PC-9 (cell line): ENCODE measurements around the gene ENPP6. TPM values are rescaled to one million over a fixed set of nuclear protein-coding genes. Genes with fewer than 3 reads are reported as not detected.

Source experiments
- BruUV-seq: library from RNA; stranded (reverse); fragments of 400-500 nt; replicated peaks from 2 replicates; lab custom pipeline; 2021; lab: Mats Ljungman, UMichigan
- CTCF ChIA-PET: fragments of 300-600 bp; sonication (Branson Sonifier 250); formaldehyde crosslinking; loops from one replicate; lab custom pipeline; 2022; ENCODE audit warnings: antibody characterized with exemption; lab: Charles Lee
- POLR2A ChIA-PET: fragments of 300-600 bp; sonication (Branson Sonifier 250); formaldehyde crosslinking; loops from one replicate; lab custom pipeline; 2022; ENCODE audit warnings: antibody characterized with exemption; ENCODE audit not compliant: unreplicated experiment; lab: Charles Lee
- DNase-seq, 2 experiments: peaks; one replicate each; pipeline versions ENCODE4 v3.0.0 to v3.0.0-alpha.2; 2015 to 2022; ENCODE audit warnings: mixed read lengths in 1 of 2
- H2AFZ ChIP-seq: fragments of 200-600 bp; sonication (generic); 2 replicates; pipeline ENCODE4 v1.8.1; 2017; ENCODE audit warnings: antibody characterized with exemption
- H3F3A ChIP-seq: fragments of 200-600 bp; sonication (generic); 2 replicates; pipeline ENCODE4 v1.8.1; 2017; ENCODE audit warnings: antibody characterized with exemption, mild to moderate bottlenecking, low read depth; ENCODE audit not compliant: insufficient read depth
- H3K27ac ChIP-seq: fragments of 200-600 bp; sonication (generic); 2 replicates; pipeline ENCODE4 v1.6.1; 2016; ENCODE audit warnings: mixed run types
- H3K27me3 ChIP-seq: fragments of 200-600 bp; sonication (generic); 2 replicates; pipeline ENCODE4 v1.6.1; 2016; ENCODE audit warnings: low read depth, mixed run types; ENCODE audit not compliant: insufficient read depth
- H3K36me3 ChIP-seq: fragments of 200-600 bp; sonication (generic); 2 replicates; pipeline ENCODE4 v1.6.1; 2016; ENCODE audit warnings: low read depth, mixed run types
- H3K4me1 ChIP-seq: fragments of 200-600 bp; sonication (generic); replicated peaks from 2 replicates; pipeline ENCODE4 v1.6.1; 2016; ENCODE audit warnings: mixed run types; ENCODE audit not compliant: insufficient read depth
- H3K4me2 ChIP-seq: fragments of 200-600 bp; sonication (generic); 2 replicates; pipeline ENCODE4 v1.6.1; 2017; ENCODE audit warnings: mixed run types
- H3K4me3 ChIP-seq: fragments of 200-600 bp; sonication (generic); 2 replicates; pipeline ENCODE4 v1.6.1; 2016; ENCODE audit warnings: mixed run types
- H3K79me2 ChIP-seq: fragments of 200-600 bp; sonication (generic); 2 replicates; pipeline ENCODE4 v1.6.1; 2017; ENCODE audit warnings: low read depth, mixed run types
- H3K9me2 ChIP-seq: fragments of 200-600 bp; sonication (generic); 2 replicates; pipeline ENCODE4 v1.8.1; 2017; ENCODE audit warnings: mild to moderate bottlenecking; ENCODE audit not compliant: insufficient read depth
- H3K9me3 ChIP-seq: fragments of 200-600 bp; sonication (generic); 2 replicates; pipeline ENCODE4 v1.8.1; 2016; ENCODE audit warnings: low read depth; ENCODE audit not compliant: insufficient read depth
- H4K20me1 ChIP-seq: fragments of 200-600 bp; sonication (generic); 2 replicates; pipeline ENCODE4 v1.8.1; 2017; ENCODE audit not compliant: insufficient read depth
- EZH2 ChIP-seq: fragments of 200-600 bp; sonication (generic); IDR thresholded peaks from 2 replicates; pipeline ENCODE4 v1.8.0; 2017; ENCODE audit warnings: antibody characterized with exemption, low read depth
- intact Hi-C: fragments of 100-400 bp; cut with micrococcal nuclease; formaldehyde crosslinking; loops from one replicate; pipeline ENCODE4 v1.10.0; 2022; ENCODE audit not compliant: unreplicated experiment
- total RNA-seq: library from RNA; stranded (reverse); gene quantifications from 2 replicates; pipeline ENCODE4 v1.2.3, GENCODE V29; 2021
- TF ChIP-seq, protein P1 (sequence below): fragments of 200-600 bp; sonication (generic); conservative IDR thresholded peaks from 2 replicates; pipeline ENCODE4 v1.6.1; 2017; ENCODE audit warnings: mixed run types, antibody characterized with exemption, mild to moderate bottlenecking, moderate library complexity

Gene ENPP6
- total RNA-seq, 1 experiment from 2014 or later = not detected

DNA sequence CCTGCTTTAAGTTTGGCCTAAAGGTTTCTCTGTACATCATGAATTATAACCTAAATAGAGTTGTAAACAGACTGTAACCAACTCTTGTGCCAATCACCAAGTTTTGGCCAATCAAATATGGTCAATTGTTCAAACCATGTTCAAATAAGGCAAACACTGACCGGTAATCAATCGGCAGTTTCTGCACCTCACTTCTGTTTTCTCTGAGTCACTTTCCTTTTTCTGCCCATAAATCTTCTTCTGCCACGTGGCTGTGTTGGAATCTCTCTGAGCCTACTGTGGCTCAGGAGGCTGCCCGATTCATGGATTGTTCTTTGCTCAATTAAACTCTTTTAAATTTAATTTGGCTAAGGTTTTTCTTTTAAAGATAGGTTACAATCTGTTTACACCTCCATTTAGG, 16.5 kb upstream of the ENPP6 start:
- H3K9me3 ChIP-seq = no peaks in the 10 kb centered on the region
- POLR2A ChIA-PET = no interaction called here
- H3K36me3 ChIP-seq = no peaks in the 10 kb centered on the region
- DNase-seq = no peak
- no peak overlapping the region for H2AFZ ChIP-seq
- no peak overlapping the region for H3K4me2 ChIP-seq
- no peaks in the 10 kb centered on the region for H3K79me2 ChIP-seq
- no peaks in the 10 kb centered on the region for H3K9me2 ChIP-seq
- no peaks in the 10 kb centered on the region; the same call in 1 of the 2 replicates for H3K27me3 ChIP-seq
- H3K27ac ChIP-seq = no peak overlapping the region
- H4K20me1 ChIP-seq = no peaks in the 10 kb centered on the region
- no peaks in the 10 kb centered on the region for H3K4me1 ChIP-seq
- no peak for TF ChIP-seq EZH2
- TF ChIP-seq, protein P1, sequence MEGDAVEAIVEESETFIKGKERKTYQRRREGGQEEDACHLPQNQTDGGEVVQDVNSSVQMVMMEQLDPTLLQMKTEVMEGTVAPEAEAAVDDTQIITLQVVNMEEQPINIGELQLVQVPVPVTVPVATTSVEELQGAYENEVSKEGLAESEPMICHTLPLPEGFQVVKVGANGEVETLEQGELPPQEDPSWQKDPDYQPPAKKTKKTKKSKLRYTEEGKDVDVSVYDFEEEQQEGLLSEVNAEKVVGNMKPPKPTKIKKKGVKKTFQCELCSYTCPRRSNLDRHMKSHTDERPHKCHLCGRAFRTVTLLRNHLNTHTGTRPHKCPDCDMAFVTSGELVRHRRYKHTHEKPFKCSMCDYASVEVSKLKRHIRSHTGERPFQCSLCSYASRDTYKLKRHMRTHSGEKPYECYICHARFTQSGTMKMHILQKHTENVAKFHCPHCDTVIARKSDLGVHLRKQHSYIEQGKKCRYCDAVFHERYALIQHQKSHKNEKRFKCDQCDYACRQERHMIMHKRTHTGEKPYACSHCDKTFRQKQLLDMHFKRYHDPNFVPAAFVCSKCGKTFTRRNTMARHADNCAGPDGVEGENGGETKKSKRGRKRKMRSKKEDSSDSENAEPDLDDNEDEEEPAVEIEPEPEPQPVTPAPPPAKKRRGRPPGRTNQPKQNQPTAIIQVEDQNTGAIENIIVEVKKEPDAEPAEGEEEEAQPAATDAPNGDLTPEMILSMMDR = no peak
- no peaks in the 10 kb centered on the region for H3F3A ChIP-seq
- intact Hi-C loops = no loop called here
- CTCF ChIA-PET = no interaction called here
- no peak overlapping the region for H3K4me3 ChIP-seq
- no TSS peak for BruUV-seq

DNA sequence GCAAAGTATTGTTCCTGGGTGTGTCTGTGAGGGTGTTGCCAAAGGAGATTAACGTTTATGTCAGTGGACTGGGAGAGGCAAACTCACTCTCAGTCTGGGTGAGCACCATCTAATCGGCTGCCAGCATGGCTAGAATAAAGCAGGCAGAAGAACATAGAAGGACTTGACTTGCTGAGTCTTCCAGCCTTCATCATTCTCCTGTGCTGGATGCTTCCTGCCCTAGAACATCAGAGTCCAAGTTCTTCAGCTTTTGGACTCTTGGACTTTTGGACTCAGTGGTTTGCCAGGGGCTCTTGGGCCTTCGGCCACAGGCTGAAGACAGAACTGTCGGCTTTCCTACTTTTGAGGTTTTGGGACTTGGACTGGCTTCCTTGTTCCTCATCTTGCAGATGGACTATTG, 15.3 kb upstream of the ENPP6 start:
- H3K27me3 ChIP-seq = peaks cover 4% of the 10 kb centered on the region; the same call in 1 of the 2 replicates
- no peaks in the 10 kb centered on the region for H3K36me3 ChIP-seq
- H3K9me2 ChIP-seq = no peaks in the 10 kb centered on the region
- BruUV-seq = no TSS peak
- ChIA-PET CTCF (no interaction called here), POLR2A (no interaction called here)
- no peaks in the 10 kb centered on the region for H3K9me3 ChIP-seq
- no peak for TF ChIP-seq EZH2
- TF ChIP-seq, protein P1 = no peak
- no peaks in the 10 kb centered on the region for H3F3A ChIP-seq
- H4K20me1 ChIP-seq = no peaks in the 10 kb centered on the region
- intact Hi-C loops = no loop called here
- no peaks in the 10 kb centered on the region for H3K4me1 ChIP-seq
- no peak overlapping the region for H2AFZ ChIP-seq
- H3K4me3 ChIP-seq = no peak overlapping the region
- DNase-seq = no peak
- no peak overlapping the region for H3K4me2 ChIP-seq
- H3K79me2 ChIP-seq = no peaks in the 10 kb centered on the region
- H3K27ac ChIP-seq = no peak overlapping the region

DNA sequence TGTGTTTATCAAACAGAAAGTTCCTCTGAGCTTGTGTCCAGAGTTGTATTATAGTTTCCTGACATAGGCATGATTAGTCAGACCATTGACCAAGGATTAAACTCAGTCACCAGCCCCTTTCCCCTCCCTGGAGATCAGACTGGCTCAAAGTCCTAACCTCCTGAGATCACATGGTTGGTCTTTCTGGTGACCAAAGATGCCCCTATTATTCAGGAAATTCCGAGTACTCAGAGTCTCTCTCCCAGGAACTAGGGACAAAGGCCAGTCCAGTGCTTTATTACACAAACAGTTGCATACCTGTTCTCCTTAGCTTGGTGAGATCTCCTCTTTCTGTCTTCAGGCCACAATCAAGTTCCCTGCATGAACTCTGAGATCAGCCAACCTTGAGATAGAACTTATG, 14.5 kb upstream of the ENPP6 start:
- intact Hi-C loops = no loop called here
- CTCF ChIA-PET = interaction anchor here (0.6 kb wide), 1 partner anchor 864 kb away, joined by 4 read pairs; no protein-coding TSS in a partner anchor
- no TSS peak for BruUV-seq

More for the DNA sequence above, 14.5 kb upstream of the ENPP6 start:
- Histone ChIP-seq H4K20me1 (no peaks in the 10 kb centered on the region), H3K4me3 (no peak overlapping the region), H3K4me2 (no peak overlapping the region), H2AFZ (no peak overlapping the region), H3K27me3 (peaks cover 9% of the 10 kb centered on the region; the same call in 1 of the 2 replicates), H3K27ac (no peak overlapping the region), H3K36me3 (no peaks in the 10 kb centered on the region), H3K4me1 (no peaks in the 10 kb centered on the region), H3K79me2 (no peaks in the 10 kb centered on the region), H3K9me2 (no peaks in the 10 kb centered on the region), H3K9me3 (no peaks in the 10 kb centered on the region), H3F3A (no peaks in the 10 kb centered on the region)
- DNase-seq = no peak
- TF ChIP-seq, protein P1 = no peak
- POLR2A ChIA-PET = no interaction called here
